Heart left ventricle (tissue), 16 donors: ENCODE results near the gene DERL2. TPM values are rescaled to one million over a fixed set of nuclear protein-coding genes. Genes with fewer than 3 reads are reported as not detected.

Source experiments
- ATAC-seq, 4 donors: fragments of 200-7000 bp; cut with Tn5 transposase; one replicate each; pipeline ENCODE4 v1.9.1; 2020 to 2022; ENCODE audit warnings: moderate library complexity in 4 of 4, mild to moderate bottlenecking in 3 of 4, moderate number of reproducible peaks in 1 of 4
- DNase-seq, 5 donors: peaks; one replicate each; pipeline ENCODE4 v3.0.0-alpha.2; 2020
- H3K27ac ChIP-seq, 12 donors: fragments of 200-600 bp; sonication (generic) in 4 of 12; one replicate each; pipeline versions ENCODE4 v1.5.0 to v1.8.0; 2016 to 2022; ENCODE audit warnings: mild to moderate bottlenecking in 2 of 12
- H3K27me3 ChIP-seq, 9 donors: fragments of 200-600 bp; sonication (generic) in 2 of 9; one replicate each; pipeline versions ENCODE4 v1.5.1 to v1.8.0; 2016 to 2022; ENCODE audit warnings: mild to moderate bottlenecking in 3 of 9
- H3K36me3 ChIP-seq, 9 donors: fragments of 200-600 bp; sonication (generic) in 2 of 9; one replicate each; pipeline versions ENCODE4 v1.5.0 to v1.8.0; 2018 to 2022; ENCODE audit warnings: mild to moderate bottlenecking in 2 of 9
- H3K4me1 ChIP-seq, 12 donors: fragments of 200-600 bp; sonication (generic) in 4 of 12; one replicate each; pipeline versions ENCODE4 v1.5.0 to v1.8.0; 2016 to 2022; ENCODE audit warnings: mild to moderate bottlenecking in 3 of 12
- H3K4me3 ChIP-seq, 12 donors: fragments of 200-600 bp; sonication (generic) in 4 of 12; one replicate each; pipeline versions ENCODE4 v1.5.0 to v1.8.0; 2017 to 2022; ENCODE audit warnings: mild to moderate bottlenecking in 9 of 12, moderate library complexity in 4 of 12
- H3K9me3 ChIP-seq, 12 donors: fragments of 200-600 bp; sonication (generic) in 4 of 12; one replicate each; pipeline versions ENCODE4 v1.5.0 to v1.8.0; 2016 to 2022; ENCODE audit warnings: mild to moderate bottlenecking in 1 of 12
- POLR2A ChIP-seq, 2 donors: fragments of 450-650 bp; IDR thresholded peaks; one replicate each; pipeline ENCODE4 v1.6.1; 2017; ENCODE audit warnings: antibody characterized with exemption in 2 of 2, mild to moderate bottlenecking in 2 of 2, moderate library complexity in 2 of 2
- WGBS, 4 donors: extraction: QIAGEN DNeasy Blood & Tissue Kit in 2 of 4; methylation state at CpG; one replicate each; pipeline versions ENCODE4 v1.1.5 to v1.1.7; 2013 to 2018; 5-methylcytosine and 5-hydroxymethylcytosine counted together
- intact Hi-C, 10 donors: fragments of 100-400 bp; cut with DNase I; formaldehyde crosslinking; loops; one replicate each; pipeline versions ENCODE4 v1.11.1 to v1.14.2; 2022
- polyA plus RNA-seq, 2 donors: library from polyadenylated mRNA; stranded (reverse); fragments of 200-250 nt; gene quantifications; one replicate each; pipeline ENCODE4 v1.2.3, GENCODE V29; 2013
- total RNA-seq, 9 donors: library from RNA; depleted of rRNA in 2 of 9; stranded (reverse); fragments of >200 nt in 2 of 9; fragmentation: NEBNext Ultra II Directional in 3 of 9; extraction: Animal tissue kit (Norgen Biotek cat#: 25700) in 3 of 9; gene quantifications; one replicate each; pipeline versions ENCODE4 v1.1.0 to v1.2.4, GENCODE V29; 2016 to 2023
- TF ChIP-seq, protein P1 (sequence below), 12 donors: fragments of 200-600 bp; sonication (generic) in 4 of 12; IDR thresholded peaks; one replicate each; pipeline versions ENCODE4 v1.5.0 to v1.8.0; 2018 to 2022; ENCODE audit warnings: antibody characterized with exemption in 12 of 12, mild to moderate bottlenecking in 5 of 12
- donor health status: ischemic (EF 13 %, LVEDD 7.1; RV severe dilation, severe dysfunction).
- donor health status: healthy with polysubstance abuse.
- donor health status: DM: no; HTN: yes; CAD: no.
- donor health status: DM: no; HTN: no; CAD: no.
- donor health status: ischemic (EF 25% LVEDD 6.9; RV normal size, moderate dysfunction).
- donor health status: ischemic (EF 25% LVEDD 5.7; RV mildly dilated, moderate dysfunction).
- donor health status: healthy.
- donor health status: DM: yes; HTN: yes; CAD: no.
- donor health status: ischemic (EF 35%, LVEDD 5.7; RV mildly dilated, moderate dysfunction).
- donor health status: nonischemic (EF 11% LVEDD 7.7; RV severe dilation, severe dysfunction).
- donor health status: DM: yes; HTN: yes; CAD: no.
- donor health status: PGD.
- donor health status: ischemic (EF 29% LVEDD 5.4; RV normal size, mild dysfunction).
- donor health status: nonischemic (EF 23%, LVEDD 6.1; RV moderate dilation, normal function).

Gene DERL2
- total and polyA plus RNA-seq, 11 donors: 21.8 to 48.1 (median 29.6) TPM

GRCh38 chr17:5514976-5515375, 29.0 kb upstream of the DERL2 start:
- Histone ChIP-seq H3K9me3 (no peaks in the 10 kb centered on the region), H3K4me1 (peaks cover 0 to 8% (median 0%) of the 10 kb centered on the region in 12 donors), H3K27me3 (no peaks in the 10 kb centered on the region), H3K4me3 (no peak overlapping the region), H3K27ac (no peak overlapping the region), H3K36me3 (peaks cover 0 to 62% (median 43%) of the 10 kb centered on the region in 9 donors)
- WGBS, 4 donors: 90 to 94% (median 93%) methylated on average over 10 of the region's 10 CpGs
- no peak for TF ChIP-seq POLR2A (IDR thresholded peaks at IDR 0.05)
- TF ChIP-seq, protein P1, sequence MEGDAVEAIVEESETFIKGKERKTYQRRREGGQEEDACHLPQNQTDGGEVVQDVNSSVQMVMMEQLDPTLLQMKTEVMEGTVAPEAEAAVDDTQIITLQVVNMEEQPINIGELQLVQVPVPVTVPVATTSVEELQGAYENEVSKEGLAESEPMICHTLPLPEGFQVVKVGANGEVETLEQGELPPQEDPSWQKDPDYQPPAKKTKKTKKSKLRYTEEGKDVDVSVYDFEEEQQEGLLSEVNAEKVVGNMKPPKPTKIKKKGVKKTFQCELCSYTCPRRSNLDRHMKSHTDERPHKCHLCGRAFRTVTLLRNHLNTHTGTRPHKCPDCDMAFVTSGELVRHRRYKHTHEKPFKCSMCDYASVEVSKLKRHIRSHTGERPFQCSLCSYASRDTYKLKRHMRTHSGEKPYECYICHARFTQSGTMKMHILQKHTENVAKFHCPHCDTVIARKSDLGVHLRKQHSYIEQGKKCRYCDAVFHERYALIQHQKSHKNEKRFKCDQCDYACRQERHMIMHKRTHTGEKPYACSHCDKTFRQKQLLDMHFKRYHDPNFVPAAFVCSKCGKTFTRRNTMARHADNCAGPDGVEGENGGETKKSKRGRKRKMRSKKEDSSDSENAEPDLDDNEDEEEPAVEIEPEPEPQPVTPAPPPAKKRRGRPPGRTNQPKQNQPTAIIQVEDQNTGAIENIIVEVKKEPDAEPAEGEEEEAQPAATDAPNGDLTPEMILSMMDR (IDR thresholded peaks at IDR 0.05): no peak
- no peak for DNase-seq
- intact Hi-C loops: no loop called here
- no peak for ATAC-seq

- Histone ChIP-seq H3K27me3 (no peaks in the 10 kb centered on the region), H3K36me3 (peaks cover 0 to 64% (median 43%) of the 10 kb centered on the region in 9 donors), H3K9me3 (no peaks in the 10 kb centered on the region), H3K4me1 (peaks cover 0 to 8% (median 0%) of the 10 kb centered on the region in 12 donors), H3K4me3 (no peak overlapping the region), H3K27ac (no peak overlapping the region)
- 62 to 67% (median 66%) methylated on average over 7 of the region's 7 CpGs for WGBS, 4 donors
- intact Hi-C loops: no loop called here
- TF ChIP-seq POLR2A (IDR thresholded peaks at IDR 0.05): no peak
- TF ChIP-seq, protein P1 (IDR thresholded peaks at IDR 0.05): no peak
- DNase-seq (no peak), ATAC-seq (no peak)
Measured at GRCh38 chr17:5513628-5514027, 27.6 kb upstream of the DERL2 start.

- no peaks in the 10 kb centered on the region for H3K27me3 ChIP-seq
- H3K4me3 ChIP-seq: no peak overlapping the region
- intact Hi-C loops: no loop called here
- H3K4me1 ChIP-seq: peaks cover 0 to 8% (median 0%) of the 10 kb centered on the region in 12 donors
- H3K9me3 ChIP-seq: no peaks in the 10 kb centered on the region
- DNase-seq (no peak), ATAC-seq (no peak)
- WGBS, 4 donors: 47 to 66% (median 57%) methylated on average over 17 of the region's 17 CpGs
- H3K27ac ChIP-seq: no peak overlapping the region
- TF ChIP-seq, protein P1 (IDR thresholded peaks at IDR 0.05): no peak
- no peak for TF ChIP-seq POLR2A (IDR thresholded peaks at IDR 0.05)
- peaks cover 0 to 55% (median 30%) of the 10 kb centered on the region in 9 donors for H3K36me3 ChIP-seq
Measured at GRCh38 chr17:5511401-5512225, 25.6 kb upstream of the DERL2 start.

DNA sequence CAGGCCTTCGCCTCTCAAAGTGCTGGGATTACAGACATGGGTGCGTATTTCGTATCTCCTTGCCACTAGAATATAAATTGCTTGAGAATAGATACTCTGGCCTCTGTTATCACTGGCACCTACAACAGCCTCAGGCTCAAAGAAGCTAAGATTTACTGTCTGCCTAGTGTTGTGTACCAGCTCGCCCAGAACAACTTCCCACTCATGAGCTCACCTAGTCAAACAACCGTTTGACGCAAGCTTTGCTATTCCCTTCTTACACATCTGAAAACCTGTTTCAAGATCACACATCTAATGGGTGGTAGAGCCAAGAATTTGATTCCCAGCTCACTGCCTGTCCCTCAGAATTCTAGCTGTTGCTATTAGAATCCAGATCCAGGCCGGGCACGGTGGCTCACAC, 24.8 kb upstream of the DERL2 start:
- intact Hi-C loops: no loop called here
- H3K4me3 ChIP-seq: no peak overlapping the region
- no peak overlapping the region for H3K27ac ChIP-seq
- 88 to 93% (median 93%) methylated on average over 8 of the region's 8 CpGs for WGBS, 4 donors
- peaks cover 0 to 8% (median 0%) of the 10 kb centered on the region in 12 donors for H3K4me1 ChIP-seq
- ATAC-seq (no peak), DNase-seq (no peak)
- no peaks in the 10 kb centered on the region for H3K9me3 ChIP-seq
- H3K27me3 ChIP-seq: no peaks in the 10 kb centered on the region
- peaks cover 0 to 47% (median 22%) of the 10 kb centered on the region in 9 donors for H3K36me3 ChIP-seq
- TF ChIP-seq, protein P1 (IDR thresholded peaks at IDR 0.05): no peak
- TF ChIP-seq POLR2A (IDR thresholded peaks at IDR 0.05): no peak
